Transverse colon (tissue), 3 donors: Measurements from ENCODE around the gene FGGY.

Source experiments
- POLR2A ChIP-seq: fragments of 450-650 bp; IDR thresholded peaks from one replicate; pipeline ENCODE4 v1.6.1; 2016; ENCODE audit warnings: antibody characterized with exemption, mild to moderate bottlenecking, moderate library complexity
- TF ChIP-seq, protein P1 (sequence below), 5 experiments: fragments of 200-600 bp in 3 of 5; fragments of 450-650 bp in 2 of 5; sonication (generic) in 3 of 5; IDR thresholded peaks; 1 replicate in 2 of 5; 2 replicates in 3 of 5; pipeline ENCODE4 v1.5.1; 2016 to 2017; ENCODE audit warnings: antibody characterized with exemption in 5 of 5, inconsistent platforms in 3 of 5, mild to moderate bottlenecking in 2 of 5, moderate library complexity in 1 of 5

DNA sequence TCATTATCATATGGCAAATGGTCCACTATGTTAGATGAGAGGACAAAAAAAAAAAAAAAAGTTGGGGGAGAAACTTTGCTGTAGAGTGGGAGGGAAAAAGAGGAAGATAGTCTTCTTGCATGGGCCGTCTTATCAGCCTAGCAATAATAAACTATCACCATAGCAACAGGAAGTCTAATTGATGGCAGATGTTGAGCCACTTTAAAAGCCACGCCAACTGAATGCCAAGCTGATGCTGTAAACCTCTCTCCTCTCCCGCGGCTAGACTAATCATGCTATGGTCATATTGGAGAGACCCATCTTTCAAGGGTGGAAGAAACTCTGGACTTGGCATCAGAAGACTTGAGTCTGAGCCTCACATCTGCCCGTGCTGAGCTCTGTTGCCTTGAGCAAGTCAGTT lies 395.7 kb downstream of the FGGY start:
- TF ChIP-seq, protein P1, sequence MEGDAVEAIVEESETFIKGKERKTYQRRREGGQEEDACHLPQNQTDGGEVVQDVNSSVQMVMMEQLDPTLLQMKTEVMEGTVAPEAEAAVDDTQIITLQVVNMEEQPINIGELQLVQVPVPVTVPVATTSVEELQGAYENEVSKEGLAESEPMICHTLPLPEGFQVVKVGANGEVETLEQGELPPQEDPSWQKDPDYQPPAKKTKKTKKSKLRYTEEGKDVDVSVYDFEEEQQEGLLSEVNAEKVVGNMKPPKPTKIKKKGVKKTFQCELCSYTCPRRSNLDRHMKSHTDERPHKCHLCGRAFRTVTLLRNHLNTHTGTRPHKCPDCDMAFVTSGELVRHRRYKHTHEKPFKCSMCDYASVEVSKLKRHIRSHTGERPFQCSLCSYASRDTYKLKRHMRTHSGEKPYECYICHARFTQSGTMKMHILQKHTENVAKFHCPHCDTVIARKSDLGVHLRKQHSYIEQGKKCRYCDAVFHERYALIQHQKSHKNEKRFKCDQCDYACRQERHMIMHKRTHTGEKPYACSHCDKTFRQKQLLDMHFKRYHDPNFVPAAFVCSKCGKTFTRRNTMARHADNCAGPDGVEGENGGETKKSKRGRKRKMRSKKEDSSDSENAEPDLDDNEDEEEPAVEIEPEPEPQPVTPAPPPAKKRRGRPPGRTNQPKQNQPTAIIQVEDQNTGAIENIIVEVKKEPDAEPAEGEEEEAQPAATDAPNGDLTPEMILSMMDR (IDR thresholded peaks at IDR 0.05) = no peak
- no peak for TF ChIP-seq POLR2A
